Prostate gland (tissue), 2 donors: ENCODE measurements around the gene GIMAP4. TPM values are rescaled to one million over a fixed set of nuclear protein-coding genes. Genes with fewer than 3 reads are reported as not detected.
"Not testable (repeated sequence)": the region's sequence is repeated elsewhere in the genome, so short reads cannot be mapped to it uniquely, and the experiment has no call there.

Experiments
- DNase-seq: peaks from one replicate; pipeline ENCODE4 v3.0.0-alpha.2; 2019; ENCODE audit warnings: low spot score
- H3K27ac ChIP-seq, 2 donors: fragments of 200-600 bp; sonication (generic); 2 replicates each; pipeline ENCODE4 v1.5.1; 2017 to 2019
- H3K27me3 ChIP-seq: fragments of 200-600 bp; sonication (generic); replicated peaks from 2 replicates; pipeline ENCODE4 v1.5.1; 2019; ENCODE audit not compliant: insufficient read depth
- H3K36me3 ChIP-seq, 2 donors: fragments of 200-600 bp; sonication (generic); 1 replicate in 1 of 2; 2 replicates in 1 of 2; pipeline versions ENCODE4 v1.5.1 to v1.8.1; 2017 to 2019
- H3K4me1 ChIP-seq: fragments of 200-600 bp; sonication (generic); replicated peaks from 2 replicates; pipeline ENCODE4 v1.5.1; 2019
- H3K4me3 ChIP-seq, 2 donors: fragments of 200-600 bp; sonication (generic); 2 replicates each; pipeline ENCODE4 v1.5.1; 2017 to 2019
- H3K9me3 ChIP-seq: fragments of 200-600 bp; sonication (generic); 2 replicates; pipeline ENCODE4 v1.5.1; 2017
- CTCF ChIP-seq, 4 experiments: fragments of 200-600 bp in 2 of 4; fragments of 450-650 bp in 2 of 4; sonication (generic) in 2 of 4; IDR thresholded peaks; 1 replicate in 3 of 4; 2 replicates in 1 of 4; pipeline ENCODE4 v1.5.1; 2016 to 2019; ENCODE audit warnings: antibody characterized with exemption in 4 of 4, mild to moderate bottlenecking in 2 of 4, moderate library complexity in 2 of 4
- POLR2A ChIP-seq: fragments of 450-650 bp; IDR thresholded peaks from one replicate; pipeline ENCODE4 v1.6.1; 2016; ENCODE audit warnings: antibody characterized with exemption, mild to moderate bottlenecking
- POLR2AphosphoS5 ChIP-seq: sonication (generic); formaldehyde crosslinking; IDR thresholded peaks from one replicate; pipeline ENCODE4 v1.6.1; 2017; ENCODE audit warnings: antibody characterized with exemption
- WGBS: methylation state at CpG from one replicate; pipeline ENCODE4 v1.1.5; 2018; 5-methylcytosine and 5-hydroxymethylcytosine counted together
- intact Hi-C: fragments of 100-400 bp; cut with DNase I; formaldehyde crosslinking; loops from one replicate; pipeline ENCODE4 v1.14.2; 2022
- total RNA-seq, 2 donors: library from RNA; depleted of rRNA; stranded (reverse); fragments of >200 nt; gene quantifications; one replicate each; pipeline ENCODE4 v1.1.0, GENCODE V29; 2016

Gene GIMAP4
- total RNA-seq, 2 donors from 2014 or later: 6.9 to 11.0 TPM

- Histone ChIP-seq H3K27ac (no peak overlapping the region), H3K36me3 (no peaks in the 10 kb centered on the region), H3K4me3 (no peak overlapping the region), H3K9me3 (no peaks in the 10 kb centered on the region), H3K4me1 (no peaks in the 10 kb centered on the region), H3K27me3 (no peaks in the 10 kb centered on the region)
- DNase-seq: no peak
- TF ChIP-seq CTCF (IDR thresholded peaks at IDR 0.05) (no peak), POLR2A (no peak), POLR2AphosphoS5 (no peak)
- intact Hi-C loops: no loop called here
- WGBS: 90% methylated on average over 10 of the region's 10 CpGs
Measured at GRCh38 chr7:150572496-150572895, 5.3 kb downstream of the GIMAP4 start.

- intact Hi-C loops, H3K9me3 ChIP-seq, H3K27me3 ChIP-seq, H3K4me1 ChIP-seq, H3K4me3 ChIP-seq, H3K27ac ChIP-seq, DNase-seq, H3K36me3 ChIP-seq: not testable (repeated sequence)
- WGBS: 64% methylated on average over 7 of the region's 7 CpGs
Measured at GRCh38 chr7:150579979-150580637, 12.9 kb downstream of the GIMAP4 start.

- Histone ChIP-seq H3K27ac (no peak overlapping the region), H3K4me3 (no peak overlapping the region), H3K4me1 (no peaks in the 10 kb centered on the region), H3K9me3 (no peaks in the 10 kb centered on the region), H3K27me3 (no peaks in the 10 kb centered on the region), H3K36me3 (no peaks in the 10 kb centered on the region)
- TF ChIP-seq POLR2AphosphoS5: peak; percentile 12
- no peak for TF ChIP-seq CTCF (IDR thresholded peaks at IDR 0.05)
- intact Hi-C loops: no loop called here
- WGBS: 80% methylated on average over 3 of the region's 3 CpGs
- no peak for DNase-seq
Measured at GRCh38 chr7:150580638-150581394, 13.6 kb downstream of the GIMAP4 start.

- no peak overlapping the region for H3K27ac ChIP-seq
- no peaks in the 10 kb centered on the region for H3K27me3 ChIP-seq
- no peak for DNase-seq
- WGBS: 79% methylated on average over 7 of the region's 7 CpGs
- H3K9me3 ChIP-seq: no peaks in the 10 kb centered on the region
- intact Hi-C loops: no loop called here
- no peak overlapping the region for H3K4me3 ChIP-seq
- H3K4me1 ChIP-seq: no peaks in the 10 kb centered on the region
- TF ChIP-seq CTCF (IDR thresholded peaks at IDR 0.05) (no peak), POLR2A (no peak), POLR2AphosphoS5 (no peak)
- no peaks in the 10 kb centered on the region for H3K36me3 ChIP-seq
Measured at GRCh38 chr7:150585199-150585598, 18.0 kb downstream of the GIMAP4 start.

- intact Hi-C loops: no loop called here
Measured at GRCh38 chr7:150586068-150586784, 19.0 kb downstream of the GIMAP4 start.

More at GRCh38 chr7:150586068-150586784, 19.0 kb downstream of the GIMAP4 start:
- H3K4me1 ChIP-seq: no peaks in the 10 kb centered on the region
- no peaks in the 10 kb centered on the region for H3K27me3 ChIP-seq
- WGBS: 62% methylated on average over 4 of the region's 4 CpGs
- H3K4me3 ChIP-seq: no peak overlapping the region
- TF ChIP-seq POLR2AphosphoS5 (no peak), CTCF (IDR thresholded peaks at IDR 0.05) (no peak), POLR2A (no peak)
- no peak for DNase-seq
- no peak overlapping the region for H3K27ac ChIP-seq
- H3K36me3 ChIP-seq: no peaks in the 10 kb centered on the region
- H3K9me3 ChIP-seq: no peaks in the 10 kb centered on the region
